Measurements from ENCODE around the gene CGRRF1. TPM values are rescaled to one million over a fixed set of nuclear protein-coding genes. Genes with fewer than 3 reads are reported as not detected.
A peak's percentile ranks its signal among the peaks of the same experiment; 100 is the strongest.

Gene CGRRF1
- polyA plus RNA-seq, 1 of the 3 experiments (the other 2 are of a cell fraction), result 6.4 TPM

DNA sequence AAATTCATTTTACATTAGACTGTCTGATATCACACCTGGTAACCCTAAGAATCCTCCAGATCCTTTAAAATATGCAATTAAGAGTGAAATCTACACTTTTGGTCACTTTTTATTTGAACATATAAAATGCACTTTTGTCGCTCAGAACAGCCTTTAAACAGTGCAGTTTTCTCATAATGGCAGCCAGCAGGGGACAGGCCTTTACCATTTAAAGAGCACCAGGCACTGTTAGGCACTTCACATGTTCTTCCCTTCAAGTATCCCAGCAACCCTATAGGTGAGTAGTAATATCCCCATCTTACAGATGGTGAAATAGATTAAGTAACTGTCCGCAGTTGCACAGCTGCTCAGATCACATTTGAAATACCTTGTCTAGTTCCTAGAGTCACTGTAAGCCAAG lies 45.9 kb downstream of the CGRRF1 start (continued):
- TF ChIP-seq CTCF (IDR thresholded peaks at IDR 0.05), result peak; percentile 45; the same call in 1 of the 2 replicates
- TF ChIP-seq, protein P1, sequence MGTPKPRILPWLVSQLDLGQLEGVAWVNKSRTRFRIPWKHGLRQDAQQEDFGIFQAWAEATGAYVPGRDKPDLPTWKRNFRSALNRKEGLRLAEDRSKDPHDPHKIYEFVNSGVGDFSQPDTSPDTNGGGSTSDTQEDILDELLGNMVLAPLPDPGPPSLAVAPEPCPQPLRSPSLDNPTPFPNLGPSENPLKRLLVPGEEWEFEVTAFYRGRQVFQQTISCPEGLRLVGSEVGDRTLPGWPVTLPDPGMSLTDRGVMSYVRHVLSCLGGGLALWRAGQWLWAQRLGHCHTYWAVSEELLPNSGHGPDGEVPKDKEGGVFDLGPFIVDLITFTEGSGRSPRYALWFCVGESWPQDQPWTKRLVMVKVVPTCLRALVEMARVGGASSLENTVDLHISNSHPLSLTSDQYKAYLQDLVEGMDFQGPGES (IDR thresholded peaks at IDR 0.05; ENCODE audit: low read depth, low read length), result no peak
- TF ChIP-seq RAD21 (IDR thresholded peaks at IDR 0.05; ENCODE audit: low read length), result peak; percentile 34

- 74% methylated on average over 9 of the region's 9 CpGs for WGBS (ENCODE audit: low lambda C conversion rate)
- Histone ChIP-seq H3K36me3 (replicated peaks in 1 of 2; ENCODE audit: control insufficient read depth in 1 of 2, insufficient read depth in 2 of 2, low read length in 1 of 2) (no peaks in the 10 kb centered on the region), H2AFZ (ENCODE audit: low read depth) (no peak overlapping the region), H3F3A (replicated peaks; ENCODE audit: insufficient read depth) (no peaks in the 10 kb centered on the region), H3K9me3 (no peaks in the 10 kb centered on the region), H3K9ac (no peak overlapping the region), H3K79me2 (ENCODE audit: insufficient read depth) (no peaks in the 10 kb centered on the region), H3K9me2 (no peaks in the 10 kb centered on the region), H4K20me1 (ENCODE audit: insufficient read depth) (no peaks in the 10 kb centered on the region), H3K4me3 (ENCODE audit: low read depth in 2 of 2, low read length in 1 of 2) (no peak overlapping the region), H3K4me2 (no peak overlapping the region), H3K27ac (ENCODE audit: low read depth in 2 of 2, low read length in 1 of 2) (no peak overlapping the region), H3K4me1 (ENCODE audit: control insufficient read depth in 1 of 2, insufficient read depth in 2 of 2, low read depth in 1 of 2, low read length in 1 of 2) (no peaks in the 10 kb centered on the region; a peak in 1 of 4 replicates), H3K27me3 (ENCODE audit: insufficient read depth) (no peaks in the 10 kb centered on the region)
- no peak for DNase-seq
- no peak for TF ChIP-seq CTCF (IDR thresholded peaks at IDR 0.05)
- no peak for TF ChIP-seq MXI1 (IDR thresholded peaks at IDR 0.05; ENCODE audit: low read depth, low read length)
- TF ChIP-seq RFX5 (IDR thresholded peaks at IDR 0.05; ENCODE audit: low read length), result no peak
- TF ChIP-seq, protein P1 (IDR thresholded peaks at IDR 0.05; ENCODE audit: low read depth, low read length), result no peak
- TF ChIP-seq TEAD4 (IDR thresholded peaks at IDR 0.05; ENCODE audit: borderline replicate concordance, insufficient read depth), result no peak
- no peak for TF ChIP-seq TAF1 (IDR thresholded peaks at IDR 0.05; ENCODE audit: borderline replicate concordance, low read depth, low read length)
- no peak for TF ChIP-seq REST (IDR thresholded peaks at IDR 0.05; ENCODE audit: low read depth, low read length)
- no peak for TF ChIP-seq NRF1 (IDR thresholded peaks at IDR 0.05; ENCODE audit: low read depth, low read length)
- no peak for TF ChIP-seq FOSL2 (IDR thresholded peaks at IDR 0.05; ENCODE audit: borderline replicate concordance, low read depth)
- TF ChIP-seq, protein P2, sequence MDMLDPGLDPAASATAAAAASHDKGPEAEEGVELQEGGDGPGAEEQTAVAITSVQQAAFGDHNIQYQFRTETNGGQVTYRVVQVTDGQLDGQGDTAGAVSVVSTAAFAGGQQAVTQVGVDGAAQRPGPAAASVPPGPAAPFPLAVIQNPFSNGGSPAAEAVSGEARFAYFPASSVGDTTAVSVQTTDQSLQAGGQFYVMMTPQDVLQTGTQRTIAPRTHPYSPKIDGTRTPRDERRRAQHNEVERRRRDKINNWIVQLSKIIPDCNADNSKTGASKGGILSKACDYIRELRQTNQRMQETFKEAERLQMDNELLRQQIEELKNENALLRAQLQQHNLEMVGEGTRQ (IDR thresholded peaks at IDR 0.05; ENCODE audit: borderline replicate concordance, low read depth, low read length), result no peak
- no peak for TF ChIP-seq GABPA (IDR thresholded peaks at IDR 0.05; ENCODE audit: low read depth)
- TF ChIP-seq, protein P3, sequence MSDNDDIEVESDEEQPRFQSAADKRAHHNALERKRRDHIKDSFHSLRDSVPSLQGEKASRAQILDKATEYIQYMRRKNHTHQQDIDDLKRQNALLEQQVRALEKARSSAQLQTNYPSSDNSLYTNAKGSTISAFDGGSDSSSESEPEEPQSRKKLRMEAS (IDR thresholded peaks at IDR 0.05; ENCODE audit: low read depth), result no peak
- ChIA-PET CTCF (interaction anchor here (1.5 kb wide), 1 partner anchor 9 kb away, joined by 5 read pairs; no protein-coding TSS in a partner anchor), POLR2A (no interaction called here)
Observed at GRCh38 chr14:54556535-54556934, 46.8 kb downstream of the CGRRF1 start.
